Fibroblast of the aortic adventitia (primary cell): Measurements from ENCODE around the gene DIP2B. TPM values are rescaled to one million over a fixed set of nuclear protein-coding genes. Genes with fewer than 3 reads are reported as not detected.

Source experiments
- DNase-seq: peaks from one replicate; pipeline ENCODE4 v3.0.0-alpha.2; 2010; ENCODE audit warnings: low read depth
- H3K4me3 ChIP-seq: 2 replicates; pipeline ENCODE4 v1.5.1; 2011; ENCODE audit warnings: low read depth, mild to moderate bottlenecking, control low read depth, low read length, moderate library complexity
- CTCF ChIP-seq: IDR thresholded peaks from 2 replicates; pipeline ENCODE4 v1.5.1; 2011; ENCODE audit warnings: mild to moderate bottlenecking, low read length, control low read depth, inconsistent platforms; ENCODE audit not compliant: insufficient read depth
- total RNA-seq: library from RNA; depleted of rRNA; stranded (reverse); fragments of >200 nt; gene quantifications from 2 replicates; pipeline ENCODE4 v1.2.3, GENCODE V29; 2012; ENCODE audit warnings: low replicate concordance

Gene DIP2B
- 23.3 and 26.7 TPM in 2 replicates for total RNA-seq

GRCh38 chr12:50504798-50505674, at the start of gene DIP2B:
DIP2B (plus strand) TSS chr12:50504985; CDS start chr12:50505141, 156 bp downstream.
- peak; percentile 88 for DNase-seq
- peak; percentile 92 for TF ChIP-seq CTCF

GRCh38 chr12:50458606-50459005, 46.2 kb upstream of the DIP2B start:
- no peak overlapping the region for H3K4me3 ChIP-seq
- TF ChIP-seq CTCF: no peak
- peak; percentile 39 for DNase-seq

More at GRCh38 chr12:50504798-50505674, at the start of gene DIP2B:
- peak within 1 kb of the TSS; percentile 92 for H3K4me3 ChIP-seq

GRCh38 chr12:50467439-50467838, 37.3 kb upstream of the DIP2B start:
- no peak overlapping the region for H3K4me3 ChIP-seq
- no peak for TF ChIP-seq CTCF
- no peak for DNase-seq

- no peak overlapping the region for H3K4me3 ChIP-seq
- TF ChIP-seq CTCF: no peak
- DNase-seq: no peak
Measured at GRCh38 chr12:50477241-50477832, 27.4 kb upstream of the DIP2B start.

- DNase-seq: no peak
- H3K4me3 ChIP-seq: no peak overlapping the region
- no peak for TF ChIP-seq CTCF
Measured at GRCh38 chr12:50482571-50482970, 22.2 kb upstream of the DIP2B start.

GRCh38 chr12:50483488-50483887, 21.3 kb upstream of the DIP2B start:
- no peak for DNase-seq
- no peak for TF ChIP-seq CTCF
- H3K4me3 ChIP-seq: no peak overlapping the region
